Tibial nerve (tissue), 3 donors: ENCODE results near the gene GPHN.

Experiments used
- CTCF ChIP-seq, 5 experiments: fragments of 200-600 bp in 3 of 5; fragments of 450-650 bp in 2 of 5; sonication (generic) in 3 of 5; IDR thresholded peaks; one replicate each; pipeline ENCODE4 v1.5.1; 2016 to 2019; ENCODE audit warnings: antibody characterized with exemption in 5 of 5, mild to moderate bottlenecking in 3 of 5, moderate library complexity in 2 of 5
- POLR2A ChIP-seq, 2 donors: fragments of 450-650 bp; IDR thresholded peaks; one replicate each; pipeline ENCODE4 v1.6.1; 2017; ENCODE audit warnings: antibody characterized with exemption in 2 of 2, mild to moderate bottlenecking in 2 of 2, moderate library complexity in 2 of 2

- TF ChIP-seq CTCF (IDR thresholded peaks at IDR 0.05) (no peak), POLR2A (IDR thresholded peaks at IDR 0.05) (no peak)
Measured at GRCh38 chr14:66643344-66643743, 135.4 kb downstream of the GPHN start.
